Measurements from ENCODE around the gene IRX4.
"Not testable (repeated sequence)": the region's sequence is repeated elsewhere in the genome, so short reads cannot be mapped to it uniquely, and the experiment has no call there.

The IRX4 gene

DNA sequence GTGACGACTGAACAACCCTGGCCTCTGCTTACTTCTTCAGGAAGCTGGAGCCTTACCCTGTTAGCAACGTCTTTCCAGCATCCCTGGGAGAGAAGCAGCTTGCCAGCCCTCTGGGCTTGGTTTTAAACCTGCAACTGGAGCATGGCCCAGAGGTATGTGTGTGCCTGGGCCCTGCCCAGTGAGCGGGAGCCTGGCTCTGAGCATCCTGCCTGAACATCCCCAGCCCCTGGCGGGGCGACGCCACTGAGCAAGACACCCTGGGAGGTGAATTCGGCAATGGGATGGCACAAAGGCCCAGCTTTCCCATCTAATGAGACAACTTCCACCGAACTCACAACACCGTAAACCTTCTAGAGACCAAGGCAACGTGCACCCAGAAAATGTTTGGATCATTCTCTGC, 23.6 kb downstream of the IRX4 start:
- no peak for DNase-seq (ENCODE audit: low read depth in 2 of 2)

DNA sequence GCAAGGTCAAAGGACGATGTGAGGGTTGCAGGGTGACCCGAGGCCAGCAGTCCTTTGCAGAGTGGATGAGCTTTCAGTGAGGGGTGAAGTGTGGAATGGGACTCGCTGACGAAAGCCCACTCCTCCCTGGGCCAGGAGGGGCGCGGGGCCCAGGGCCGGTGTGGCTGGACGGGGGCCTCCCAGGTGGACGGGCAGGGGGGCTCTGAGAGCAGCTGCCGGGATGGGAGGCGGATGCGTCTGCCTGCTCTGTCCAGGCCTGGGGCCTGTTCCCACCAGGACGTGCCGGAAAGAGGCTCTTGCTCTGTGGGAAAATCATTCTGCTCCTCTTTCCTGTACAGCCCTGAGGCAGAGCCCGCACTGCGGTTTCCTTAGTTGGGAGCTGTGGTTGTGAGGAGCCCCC, 24.3 kb downstream of the IRX4 start:
- no peak for DNase-seq (ENCODE audit: low read depth in 2 of 2)

DNA sequence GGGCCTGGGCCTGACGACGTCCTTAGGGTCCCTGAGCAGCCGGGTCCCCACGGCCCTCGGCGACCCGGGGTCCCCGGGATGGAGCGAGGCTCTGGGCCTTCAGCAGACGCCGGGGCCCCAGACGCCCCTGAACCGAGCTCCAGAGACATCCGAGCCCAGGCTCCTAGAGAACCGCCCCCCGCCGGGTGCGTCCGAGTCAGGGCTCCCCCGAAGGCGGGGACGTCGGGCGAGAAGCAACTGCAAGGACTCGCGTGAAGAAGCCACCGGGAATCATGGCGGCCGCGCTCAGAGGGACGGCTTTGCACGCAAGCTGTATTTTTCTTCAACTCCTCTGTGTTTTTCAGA, 25.5 kb downstream of the IRX4 start:
- DNase-seq (ENCODE audit: low read depth in 2 of 2) = no peak

DNA sequence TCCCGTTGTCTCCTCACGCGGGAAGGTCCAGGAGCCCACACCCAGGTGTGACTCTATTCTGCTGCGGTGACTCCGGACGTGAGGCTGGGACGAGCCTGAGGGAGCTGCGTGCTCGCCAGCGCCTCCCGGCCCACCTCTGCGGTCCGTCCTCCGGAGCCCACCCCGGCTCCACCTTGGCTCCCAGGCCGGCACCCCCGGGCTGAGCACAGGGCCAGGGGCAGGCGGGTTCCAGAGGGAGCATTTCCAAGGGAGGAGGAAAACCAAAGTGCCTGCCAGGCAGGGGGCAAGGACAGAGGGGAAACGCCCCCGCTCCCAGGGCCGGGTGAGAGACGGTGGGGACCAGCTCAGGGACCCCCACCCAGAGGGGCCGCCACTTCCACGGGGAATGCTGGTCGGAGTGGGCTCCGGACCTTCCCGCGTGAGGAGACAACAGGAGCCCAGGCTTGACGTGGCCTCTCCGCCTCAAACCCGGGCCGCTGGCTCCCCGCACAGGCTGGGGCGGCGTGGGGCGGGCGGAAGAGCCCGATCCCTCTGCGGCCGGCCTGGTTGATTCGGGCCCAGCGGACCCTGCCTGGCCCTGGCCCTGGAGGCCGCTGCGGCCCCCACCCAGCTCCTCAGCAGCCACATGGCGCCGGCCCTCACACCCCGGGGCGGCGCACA, 26.0 kb downstream of the IRX4 start:
- DNase-seq (ENCODE audit: low read depth in 2 of 2) = no peak

DNA sequence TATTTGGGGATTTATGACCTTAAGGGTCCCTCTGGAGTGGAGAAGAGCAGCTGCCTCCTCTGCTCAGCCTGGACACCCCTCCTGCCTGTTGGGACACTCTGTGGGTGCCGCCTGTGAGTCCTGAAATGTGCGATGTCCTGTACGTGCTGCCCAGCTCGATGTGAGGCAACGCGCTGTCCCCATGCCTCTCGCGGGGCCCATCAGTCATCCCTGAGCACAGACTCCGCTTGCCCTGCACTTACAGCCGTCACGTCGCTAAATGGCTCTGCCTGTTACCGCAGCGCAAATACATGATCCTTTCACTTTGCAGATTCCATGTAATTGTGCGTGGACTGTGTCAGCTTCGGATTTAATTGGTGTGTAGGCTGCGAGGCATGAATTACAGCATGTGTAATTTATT, 27.1 kb downstream of the IRX4 start:
- DNase-seq (ENCODE audit: low read depth in 2 of 2) = no peak

DNA sequence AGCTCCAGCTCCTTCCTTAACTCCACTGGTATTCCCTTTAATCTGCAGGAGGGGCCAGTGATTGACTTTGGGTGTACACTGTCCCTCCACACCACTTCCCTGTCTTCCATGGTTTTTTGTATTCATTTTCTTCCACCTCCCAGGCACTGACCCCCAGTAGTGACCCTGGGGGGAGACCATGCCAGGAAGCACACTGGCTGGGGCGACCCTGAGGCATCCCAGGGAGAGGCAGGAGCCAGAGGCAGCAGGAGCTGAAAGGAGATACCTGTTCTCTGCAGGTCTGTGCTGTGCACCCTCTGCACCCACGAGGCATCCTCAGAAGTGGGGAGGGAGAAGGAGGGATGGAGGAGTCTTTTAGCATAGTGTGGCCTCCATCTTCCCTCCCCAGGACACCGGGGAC, 27.6 kb downstream of the IRX4 start:
- no peak for DNase-seq (ENCODE audit: low read depth in 2 of 2)

DNA sequence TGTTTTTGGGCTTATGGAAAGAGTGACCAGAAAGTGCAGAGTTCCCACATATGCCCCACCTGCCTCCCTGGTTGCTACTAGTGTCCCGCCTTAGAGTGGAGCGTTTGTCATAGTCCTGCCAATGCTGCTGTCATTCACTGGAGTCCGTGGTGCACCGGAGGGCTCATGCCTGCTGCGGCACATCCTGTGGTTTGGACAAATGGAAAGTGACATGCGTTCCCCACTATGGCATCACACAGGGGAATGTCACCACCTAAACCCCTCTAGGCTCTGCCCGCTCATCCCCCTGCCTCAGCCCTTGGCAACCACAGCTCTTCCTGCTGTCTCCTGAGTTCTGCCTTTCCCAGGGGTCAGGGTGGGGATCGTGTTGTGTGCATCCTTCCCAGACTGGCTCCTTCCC, 29.2 kb downstream of the IRX4 start:
- no peak for DNase-seq (ENCODE audit: low read depth in 2 of 2)

DNA sequence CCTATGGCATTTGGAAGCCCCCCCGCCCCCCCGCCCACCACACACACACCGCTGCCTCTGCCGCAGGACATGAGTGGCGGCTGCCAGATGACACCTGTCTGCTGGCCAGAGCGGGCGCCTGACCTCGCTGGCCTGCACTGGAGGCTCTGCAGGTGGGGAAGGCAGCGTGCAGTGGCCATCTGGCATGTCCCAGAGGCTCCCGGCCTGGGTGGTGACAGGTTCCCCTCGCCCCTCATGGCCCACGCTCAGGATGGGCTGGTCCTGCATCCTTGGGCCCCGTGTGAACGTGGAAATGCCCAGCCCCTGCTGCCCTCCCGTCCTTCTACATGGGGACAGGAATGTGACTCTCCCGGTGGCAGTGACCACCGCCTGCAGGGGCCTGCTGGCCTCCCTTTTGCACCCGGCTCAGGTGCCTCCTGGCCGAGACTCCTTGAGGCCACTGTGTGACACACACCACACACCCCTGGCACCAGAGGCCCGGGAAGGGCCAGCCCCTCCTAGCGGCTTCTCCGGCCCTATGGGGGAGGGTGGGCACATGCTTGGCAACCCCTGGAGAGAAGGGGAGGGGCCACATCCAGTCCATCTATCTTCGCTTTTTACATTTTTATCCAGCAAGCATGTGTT, 30.3 kb downstream of the IRX4 start:
- no peak for DNase-seq (ENCODE audit: low read depth in 2 of 2)

DNA sequence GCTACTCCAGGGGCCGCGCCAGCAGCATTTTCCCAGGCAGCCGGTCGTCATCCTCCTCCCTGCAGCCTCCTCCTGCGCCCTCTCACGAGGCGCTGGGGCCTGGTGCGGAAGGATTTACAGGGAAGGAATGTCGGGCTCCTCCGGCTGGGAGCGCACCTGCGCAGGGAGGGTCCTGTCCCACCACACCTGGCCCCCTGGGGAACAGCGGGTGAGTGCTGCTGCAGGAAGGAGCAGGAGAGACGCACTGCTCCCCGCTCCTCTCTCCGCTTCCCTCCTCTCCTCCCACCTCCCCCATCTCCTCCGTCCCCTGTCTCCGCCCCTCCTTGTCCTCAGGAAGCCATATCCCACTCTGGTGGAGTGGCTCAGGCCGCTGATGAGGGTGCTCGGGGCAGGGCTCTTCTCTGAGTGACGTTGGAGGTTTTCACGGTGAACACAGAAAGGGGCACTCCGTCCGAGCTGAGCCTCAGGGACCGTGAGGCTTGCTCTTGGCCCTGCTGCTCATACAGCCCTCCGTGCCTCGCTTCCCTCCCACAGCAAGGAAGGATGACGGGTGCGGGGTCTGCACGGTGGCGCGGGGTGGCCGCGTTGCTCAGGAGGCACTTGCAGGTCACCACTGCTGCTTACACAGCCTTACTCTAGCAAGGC, 31.3 kb downstream of the IRX4 start:
- no peak for DNase-seq (ENCODE audit: low read depth in 2 of 2)

DNA sequence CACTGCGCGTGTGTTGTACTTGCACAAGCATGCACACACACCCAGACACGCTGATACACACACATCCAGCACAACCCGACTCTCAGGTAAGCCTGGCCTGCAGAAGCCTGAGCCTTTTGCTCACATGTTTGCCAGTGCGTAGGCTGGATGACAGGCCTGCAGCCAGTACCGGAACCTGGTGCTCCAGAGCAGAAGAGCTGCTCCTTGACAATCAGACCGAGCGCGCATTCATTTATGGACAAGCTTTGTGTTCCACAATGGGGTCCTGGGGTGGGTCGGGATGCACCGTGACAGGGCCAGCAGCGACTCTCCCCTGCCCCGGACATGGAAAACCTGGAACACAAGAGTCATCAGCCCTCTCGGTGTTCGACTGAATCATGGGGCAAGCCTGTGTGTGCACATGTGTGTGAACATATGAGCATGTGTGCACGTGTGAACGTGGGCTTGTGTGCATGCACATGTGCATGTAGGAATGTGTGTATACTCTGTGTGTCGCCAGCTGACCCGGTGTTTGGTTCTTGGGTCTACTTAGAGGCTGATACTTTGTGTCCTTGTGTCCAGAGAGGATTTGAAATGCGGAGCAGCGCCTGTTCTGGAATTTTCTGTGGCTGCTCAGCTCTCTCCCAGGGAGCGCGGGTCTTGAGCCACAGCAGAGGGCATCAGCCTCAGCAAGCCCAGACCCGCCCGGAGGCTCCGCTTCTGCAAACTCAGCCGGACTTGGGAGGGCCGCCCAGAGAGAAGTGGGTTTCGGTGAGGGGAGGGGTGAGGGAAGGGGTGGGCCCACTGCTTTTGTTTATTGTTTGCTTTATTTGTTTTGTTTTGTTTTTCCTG, 32.2 kb downstream of the IRX4 start:
- DNase-seq (ENCODE audit: low read depth in 2 of 2) = no peak

DNA sequence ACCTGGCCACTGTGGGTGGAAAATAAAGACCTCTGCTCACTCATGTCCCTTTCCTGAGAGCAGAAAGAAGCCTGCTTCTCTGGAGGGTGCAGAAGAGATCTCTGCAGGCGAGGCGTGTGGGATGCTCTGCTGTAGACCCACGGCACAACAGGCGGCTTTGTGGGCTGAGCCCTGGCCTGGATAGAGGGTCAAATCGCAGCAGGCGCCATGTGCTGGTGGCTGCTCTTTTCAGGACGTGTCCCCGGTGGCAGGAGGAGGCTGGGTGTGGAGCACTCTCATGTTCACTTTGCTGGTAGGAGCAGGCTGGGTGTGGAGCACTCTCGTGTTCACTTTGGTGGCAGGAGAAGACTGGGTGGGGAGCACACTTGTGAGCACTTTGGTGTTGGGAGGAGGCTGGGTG, 35.1 kb downstream of the IRX4 start:
- no peak for DNase-seq (ENCODE audit: low read depth in 2 of 2)

DNA sequence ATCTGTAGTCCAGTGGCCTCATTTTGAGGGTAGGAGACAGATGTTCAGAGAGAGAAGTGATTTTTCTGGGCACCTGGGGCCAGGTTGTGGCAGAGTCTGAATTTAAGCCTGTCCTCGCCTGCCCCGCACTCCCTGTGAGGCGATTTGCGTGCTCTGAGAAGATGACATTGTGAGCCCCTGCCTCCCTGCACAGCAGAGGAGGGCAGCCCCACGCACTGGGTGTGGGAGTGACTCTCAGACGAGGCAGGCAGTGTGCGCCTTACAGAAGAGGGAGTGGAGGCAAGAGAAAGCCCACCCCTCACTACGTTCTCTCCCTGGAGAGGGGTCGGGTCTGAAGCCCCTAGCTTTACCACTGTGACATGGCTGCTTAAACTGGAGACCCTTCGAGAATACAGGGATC, 35.7 kb downstream of the IRX4 start:
- DNase-seq (ENCODE audit: low read depth in 2 of 2) = no peak

DNA sequence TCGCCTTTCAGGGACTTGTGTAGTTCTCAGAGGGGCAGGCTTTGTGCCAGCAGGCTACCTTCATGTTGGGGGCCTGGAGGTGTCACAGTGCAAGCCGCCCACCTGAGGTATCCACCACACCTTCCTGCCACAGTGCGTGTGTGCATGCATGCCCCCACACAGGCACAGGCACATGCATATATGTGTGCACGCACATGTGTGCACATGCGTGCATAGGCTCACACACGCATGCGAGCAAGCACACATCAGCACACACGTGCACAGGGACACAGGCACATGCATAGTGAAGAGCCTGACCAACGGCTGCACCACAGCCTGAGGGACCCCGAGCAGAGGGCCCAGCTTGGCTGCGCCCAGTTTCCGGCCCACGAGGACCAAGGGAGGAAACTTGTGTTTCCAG, 36.1 kb downstream of the IRX4 start:
- DNase-seq (ENCODE audit: low read depth in 2 of 2) = no peak

DNA sequence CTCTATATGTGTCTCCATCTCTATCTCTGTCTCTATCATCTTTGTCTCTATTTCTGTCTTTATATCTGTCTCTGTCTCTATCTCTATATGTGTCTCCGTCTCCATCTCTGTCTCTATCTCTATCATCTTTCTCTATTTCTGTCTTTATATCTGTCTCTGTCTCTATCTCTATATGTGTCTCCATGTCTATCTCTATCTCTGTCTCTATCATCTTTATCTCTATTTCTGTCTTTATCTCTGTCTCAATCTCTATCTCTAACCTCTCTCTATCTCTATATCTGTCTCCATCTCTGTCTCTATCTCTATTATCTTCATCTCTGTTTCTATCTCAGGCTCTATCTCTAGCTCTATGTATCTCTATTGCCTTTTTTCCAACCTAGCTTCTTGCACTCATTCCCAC, 37.0 kb downstream of the IRX4 start:
- no peak for DNase-seq (ENCODE audit: low read depth in 2 of 2)

DNA sequence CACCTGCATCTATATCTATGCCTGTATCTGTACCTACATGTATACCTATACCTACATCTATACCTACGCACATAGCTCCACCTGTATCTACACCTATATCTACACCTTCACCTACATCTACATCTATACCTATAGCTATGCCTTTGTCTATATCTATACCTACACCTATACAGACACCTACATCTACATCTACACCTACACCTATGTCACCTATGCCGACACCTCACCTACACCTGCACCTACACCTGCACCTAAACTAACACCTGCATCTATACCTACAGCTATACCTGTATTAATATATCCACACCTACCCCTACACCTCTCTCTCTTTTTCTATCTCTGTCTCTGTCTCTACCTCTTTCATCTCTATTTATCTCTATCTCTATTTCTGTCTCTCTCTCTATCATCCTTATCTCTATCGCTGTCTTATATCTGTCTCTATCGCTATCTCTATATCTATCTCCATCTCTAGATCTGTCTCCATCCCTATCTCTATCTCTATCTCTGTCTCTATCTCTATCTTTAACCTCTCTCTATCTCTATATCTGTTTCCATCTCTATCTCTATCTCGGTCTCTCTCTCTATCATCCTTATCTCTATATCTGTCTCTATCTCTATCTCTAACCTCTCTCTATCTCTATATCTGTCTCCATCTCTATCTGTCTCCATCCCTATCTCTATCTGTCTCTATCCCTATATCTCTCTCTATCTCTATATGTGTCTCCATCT, 37.9 kb downstream of the IRX4 start:
- no peak for DNase-seq (ENCODE audit: low read depth in 2 of 2)

DNA sequence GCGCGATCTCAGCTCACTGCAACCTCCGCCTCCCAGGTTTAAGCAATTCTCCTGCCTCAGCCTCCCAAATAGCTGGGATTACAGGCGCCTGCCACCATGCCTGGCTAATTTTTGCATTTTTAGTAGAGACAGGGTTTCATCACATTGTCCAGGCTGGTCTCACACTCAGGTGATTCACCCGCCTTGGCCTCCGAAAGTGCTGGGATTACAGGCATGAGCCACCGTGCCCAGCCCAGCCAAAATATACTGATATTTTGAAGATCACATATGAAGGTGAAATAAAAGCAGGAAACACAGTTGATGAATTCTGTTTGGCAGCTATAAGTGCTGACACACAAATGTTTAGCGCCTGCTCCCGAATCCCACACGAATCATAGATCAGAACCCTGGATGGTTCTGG, 39.0 kb downstream of the IRX4 start:
- not testable (repeated sequence) for DNase-seq (ENCODE audit: low read depth in 2 of 2)

DNA sequence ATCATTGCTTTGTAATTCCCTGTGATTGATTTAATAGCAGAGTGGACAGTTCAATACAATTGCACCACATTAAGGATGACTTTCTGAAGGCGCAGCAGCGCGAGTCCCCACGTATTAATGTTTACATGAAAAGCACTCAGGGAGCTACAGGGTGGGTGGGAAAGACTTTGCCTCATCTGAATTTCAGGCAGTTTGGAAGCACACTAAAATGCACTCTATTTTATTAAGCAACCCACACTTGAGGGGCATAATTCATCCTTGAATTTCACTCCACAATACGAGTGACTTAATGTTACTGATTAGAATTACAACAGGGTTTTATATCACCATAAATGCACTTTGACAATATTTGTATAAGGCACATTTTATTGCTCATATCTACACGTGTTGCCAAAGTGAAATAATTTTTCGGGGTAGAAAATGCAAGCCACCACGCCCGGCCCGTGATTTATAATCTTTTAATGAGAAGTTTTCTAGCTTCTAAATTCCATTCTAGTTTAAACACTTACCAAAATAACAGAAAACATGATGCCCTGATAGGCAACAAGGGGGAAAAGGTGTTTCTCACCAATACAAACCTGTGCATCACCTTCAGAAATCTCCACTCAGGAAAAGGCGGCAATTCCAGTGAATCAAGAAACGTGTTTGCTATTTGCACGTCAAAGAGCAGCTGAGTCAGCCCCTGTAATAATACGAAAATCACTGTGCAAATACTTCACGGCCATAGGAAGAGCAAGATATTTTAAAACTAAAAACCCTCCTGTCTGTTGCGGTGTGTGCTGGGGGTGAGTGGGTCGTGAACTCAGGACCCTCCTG, 40.5 kb downstream of the IRX4 start:
- DNase-seq (ENCODE audit: low read depth in 2 of 2) = no peak

DNA sequence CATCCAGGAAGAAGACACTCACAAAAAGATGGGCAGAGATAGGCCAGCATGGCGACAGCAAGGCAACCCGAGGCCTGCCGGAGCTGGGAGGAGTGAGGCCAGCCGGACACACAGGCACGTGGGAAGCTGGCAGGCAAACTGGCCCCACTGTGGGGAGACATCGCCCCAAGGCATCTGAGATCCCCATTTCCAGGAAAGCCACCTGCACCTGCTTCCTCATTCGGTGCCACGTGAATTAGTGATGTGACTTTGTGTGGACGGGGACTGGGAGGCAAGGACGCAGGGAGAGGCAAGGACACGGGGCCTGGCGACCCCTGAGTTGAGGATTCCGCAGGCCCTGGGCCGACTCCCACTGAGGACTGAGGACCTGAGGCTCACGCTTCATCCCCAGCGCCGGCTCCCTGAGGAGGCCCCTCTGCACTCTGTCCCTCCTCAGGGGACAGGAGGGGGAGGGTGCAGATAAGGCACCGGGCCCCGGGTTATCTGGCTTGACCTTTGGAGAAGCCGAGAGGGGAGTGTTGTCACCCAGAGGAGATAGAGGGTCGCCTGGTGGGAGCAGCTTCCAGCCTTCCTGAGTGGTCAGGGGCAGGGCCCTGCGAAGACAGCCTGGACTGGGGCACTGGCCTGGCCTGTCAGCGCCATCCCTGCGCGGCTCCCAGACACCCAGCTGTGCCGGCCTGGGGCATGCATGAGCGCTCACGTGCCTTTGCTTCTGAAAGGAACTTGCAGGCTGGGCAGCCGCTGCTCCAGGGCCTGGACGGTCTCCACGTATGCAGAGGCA, 41.8 kb downstream of the IRX4 start:
- no peak for DNase-seq (ENCODE audit: low read depth in 2 of 2)

DNA sequence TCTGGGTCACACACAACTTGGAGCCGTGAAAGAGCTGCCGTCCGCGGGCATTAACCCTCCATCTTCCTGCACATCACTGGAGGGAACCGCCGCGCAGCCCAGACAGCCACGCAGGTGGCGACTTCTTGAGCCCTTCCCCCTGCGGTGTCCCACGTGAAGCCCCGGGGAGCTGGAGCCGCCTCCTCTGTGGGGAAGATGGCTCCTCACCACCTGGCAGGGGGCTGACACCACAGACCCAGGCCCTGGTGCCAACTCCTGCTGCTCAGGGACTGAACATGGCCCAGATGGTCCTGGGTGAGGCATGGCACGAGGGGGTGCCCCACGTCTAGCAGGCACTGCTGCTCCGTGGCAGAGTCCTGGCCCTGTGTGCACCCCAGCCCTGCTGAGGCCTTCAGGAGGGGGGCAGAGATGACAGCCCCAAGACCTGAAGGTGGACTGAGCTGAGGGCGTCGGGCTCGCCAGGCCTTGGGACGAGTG, 42.6 kb downstream of the IRX4 start:
- DNase-seq (ENCODE audit: low read depth in 2 of 2) = no peak

DNA sequence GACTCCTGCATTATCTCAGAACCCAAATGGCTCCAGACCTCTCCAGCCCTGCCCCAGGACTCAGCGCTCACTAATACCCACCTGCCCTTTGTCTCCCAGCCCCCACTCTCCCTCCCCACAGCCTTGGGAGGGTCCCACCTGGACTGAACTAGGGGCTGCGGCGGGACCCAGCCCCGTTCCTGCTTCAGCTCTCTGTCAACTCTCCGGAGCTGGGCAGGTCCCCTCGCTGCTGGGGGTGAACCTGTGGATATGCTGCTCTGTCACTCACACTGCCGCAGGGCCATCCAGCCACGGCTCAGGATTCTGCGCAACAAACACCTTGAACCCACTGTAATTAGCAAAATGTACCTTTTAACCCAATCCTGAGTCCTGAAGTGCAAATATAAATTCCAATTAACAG, 44.7 kb downstream of the IRX4 start:
- no peak for DNase-seq (ENCODE audit: low read depth in 2 of 2)

All from stimulated activated CD8-positive, alpha-beta memory T cell treated with anti-CD3 and anti-CD28 coated beads, Interleukin-15, amount 100 ng/mL, for 48 hours (primary cell).